ENCODE measurements around the gene PLA2G5.

DNA sequence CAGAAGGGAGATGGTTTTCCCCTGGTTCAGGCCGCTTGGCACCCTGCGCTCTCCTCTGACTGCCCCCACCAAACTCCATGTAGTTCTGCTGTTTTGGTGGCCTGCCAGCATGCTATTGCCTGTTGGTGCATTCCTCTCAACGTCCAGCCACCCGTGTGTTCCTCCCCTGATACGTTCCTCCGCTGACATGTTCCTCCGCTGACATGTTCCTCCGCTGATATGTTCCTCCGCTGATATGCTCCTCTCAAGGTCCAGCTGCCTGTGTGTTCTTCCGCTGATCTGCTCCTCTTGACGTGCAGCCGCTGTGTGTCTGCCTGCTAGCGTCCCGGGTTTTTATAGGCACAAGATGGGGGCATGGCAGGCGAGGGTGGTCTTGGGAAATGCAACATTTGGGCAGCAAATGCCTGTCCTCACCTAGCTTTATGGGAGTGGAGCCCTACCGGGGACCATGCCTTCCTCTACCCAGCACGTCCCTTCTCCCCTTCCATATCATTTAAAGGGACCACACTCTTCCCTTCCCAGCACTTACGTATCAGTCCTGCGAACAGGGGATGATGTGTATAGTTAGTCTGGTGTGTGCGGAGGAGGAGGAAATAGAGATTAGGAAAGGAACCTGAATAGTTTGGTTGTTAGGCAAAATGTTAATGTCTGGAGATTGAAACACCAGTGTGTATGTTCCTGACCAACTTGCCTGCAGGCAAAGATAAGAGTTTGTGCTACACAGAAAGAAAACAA, 40.6 kb upstream of the PLA2G5 start:
- TF ChIP-seq CTCF (conservative IDR thresholded peaks at IDR 0.05) (no peak), EZH2 (IDR thresholded peaks at IDR 0.05; ENCODE audit: low read depth) (no peak)

All from PC-9 (cell line).